Measurements from ENCODE around the gene DOCK7.
"Not testable (repeated sequence)": the region's sequence is repeated elsewhere in the genome, so short reads cannot be mapped to it uniquely, and the experiment has no call there.

The DOCK7 gene

DNA sequence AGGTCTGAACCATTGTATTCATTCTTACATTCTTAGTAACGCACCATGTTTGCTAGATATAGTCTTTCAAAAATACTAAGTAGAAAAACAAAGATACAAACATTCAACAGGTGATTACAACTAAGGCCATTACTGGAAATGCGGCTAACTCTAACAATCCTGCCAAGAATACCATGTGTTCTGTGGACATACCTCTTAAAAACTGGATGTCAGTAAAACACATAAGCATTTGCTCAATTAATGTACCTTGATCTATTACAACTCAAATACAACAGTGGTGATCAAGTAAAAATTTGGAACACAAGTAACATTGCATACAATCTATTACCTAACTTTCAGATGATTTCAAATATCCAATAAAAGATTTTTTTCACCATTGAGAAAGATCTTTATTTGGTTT lies 75.4 kb downstream of the DOCK7 start:
- DNase-seq (ENCODE audit: low read depth) = no peak

- DNase-seq (ENCODE audit: low read depth) = not testable (repeated sequence)
Measured at GRCh38 chr1:62610588-62610987, 77.6 kb downstream of the DOCK7 start.

- DNase-seq (ENCODE audit: low read depth) = no peak
Measured at GRCh38 chr1:62608905-62609304, 79.3 kb downstream of the DOCK7 start.

DNA sequence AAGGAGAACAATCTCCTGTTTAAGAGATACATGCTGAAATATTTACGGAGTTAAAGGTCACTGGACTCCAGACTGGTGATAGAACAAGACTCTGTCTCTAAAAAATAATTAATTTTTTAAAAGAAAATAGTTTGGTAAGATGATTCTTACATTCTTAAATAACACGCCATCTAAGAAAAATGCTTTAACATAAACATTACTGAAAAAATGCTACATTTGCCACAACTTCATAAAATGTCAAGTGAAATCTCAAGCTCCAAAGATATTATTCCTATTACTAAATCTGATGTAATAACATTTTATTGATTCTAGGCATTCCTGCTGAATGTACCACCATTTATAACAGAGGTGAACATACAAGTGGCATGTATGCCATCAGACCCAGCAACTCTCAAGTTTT lies 86.7 kb downstream of the DOCK7 start:
- no peak for DNase-seq (ENCODE audit: low read depth)

DNA sequence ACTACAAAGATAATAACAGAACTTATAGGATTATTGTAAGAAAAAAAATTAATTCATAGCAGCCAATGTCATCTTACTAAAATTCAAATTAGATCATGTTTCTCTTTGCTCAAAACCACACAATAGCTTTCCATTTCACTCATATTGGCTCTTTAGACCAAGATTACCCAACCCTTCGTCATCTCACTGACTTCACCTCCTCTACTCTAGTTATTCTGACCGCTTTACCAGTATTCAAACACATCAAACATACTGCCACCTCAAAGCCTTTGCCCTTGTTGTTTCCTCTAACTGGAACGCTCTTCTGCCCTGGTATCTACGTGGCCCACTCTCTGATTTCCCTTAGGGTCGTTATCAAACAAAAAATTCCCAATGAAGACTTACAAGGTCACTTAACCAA lies 89.1 kb downstream of the DOCK7 start:
- no peak for DNase-seq (ENCODE audit: low read depth)

DNA sequence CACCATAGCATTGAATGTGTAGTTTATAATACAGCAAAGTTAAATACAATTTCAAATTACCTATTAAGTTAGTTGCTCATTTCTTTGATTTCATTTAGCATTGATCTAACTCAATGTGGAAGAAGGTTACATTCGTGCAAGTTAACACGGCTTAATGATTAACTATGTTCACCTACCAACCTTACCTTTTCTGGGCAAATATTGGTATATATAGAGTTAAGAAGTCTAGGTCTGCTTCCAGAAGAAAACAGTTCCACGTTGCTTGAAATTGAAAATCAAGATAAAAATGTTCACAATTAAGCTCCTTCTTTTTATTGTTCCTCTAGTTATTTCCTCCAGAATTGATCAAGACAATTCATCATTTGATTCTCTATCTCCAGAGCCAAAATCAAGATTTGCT lies 90.9 kb downstream of the DOCK7 start, which contains the start of gene ANGPTL3:
TSS of gene ANGPTL3 (plus strand) at position 240 of the 400 bp plus-strand sequence. CDS start at position 287, 47 bp downstream.
- DNase-seq (ENCODE audit: low read depth) = no peak

DNA sequence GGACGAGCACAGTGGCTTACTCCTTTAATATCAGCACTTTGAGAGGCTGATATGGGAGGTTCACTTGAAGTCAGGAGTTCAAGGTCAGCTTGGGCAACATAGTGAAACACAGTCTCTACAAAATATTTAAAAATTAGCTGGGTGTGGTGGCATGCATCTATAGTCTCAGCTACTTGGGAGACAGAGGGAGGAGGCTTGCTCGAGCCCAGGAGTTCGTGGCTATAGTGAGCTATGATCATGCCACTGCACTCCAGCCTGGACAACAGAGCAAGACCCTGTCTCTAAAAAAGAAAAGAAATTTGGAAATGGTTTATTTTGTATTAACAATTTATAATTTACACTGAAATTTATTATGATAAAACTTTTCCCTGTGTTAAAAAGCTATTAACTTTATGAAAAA lies 92.5 kb downstream of the DOCK7 start:
- DNase-seq (ENCODE audit: low read depth) = no peak

GRCh38 chr1:62593825-62594394 lies 94.3 kb downstream of the DOCK7 start:
- DNase-seq (ENCODE audit: low read depth) = no peak

DNA sequence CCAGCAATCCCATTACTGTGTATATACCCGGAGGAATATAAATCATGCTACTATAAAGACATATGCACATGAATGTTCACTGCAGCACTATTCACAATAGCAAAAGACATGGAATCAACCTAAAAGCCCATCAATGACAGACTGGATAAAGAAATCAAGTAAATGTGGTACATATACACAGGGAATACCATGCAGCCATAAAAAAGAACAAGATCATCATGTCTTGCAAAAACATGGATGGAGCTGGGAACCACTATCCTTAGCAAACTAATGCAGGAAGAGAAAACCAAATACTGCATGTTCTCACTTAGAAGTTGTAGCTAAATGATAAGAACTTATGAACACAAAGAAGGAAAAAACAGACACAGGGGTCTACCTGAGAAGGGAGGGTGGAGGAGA lies 97.2 kb downstream of the DOCK7 start:
- DNase-seq (ENCODE audit: low read depth) = no peak

GRCh38 chr1:62590255-62590969 lies 97.8 kb downstream of the DOCK7 start:
- DNase-seq (ENCODE audit: low read depth) = no peak

- no peak for DNase-seq (ENCODE audit: low read depth)
Measured at GRCh38 chr1:62589321-62589720, 98.9 kb downstream of the DOCK7 start.

- DNase-seq (ENCODE audit: low read depth) = no peak
Measured at GRCh38 chr1:62588000-62588399, 100.2 kb downstream of the DOCK7 start.

GRCh38 chr1:62585469-62586155 lies 102.6 kb downstream of the DOCK7 start:
- no peak for DNase-seq (ENCODE audit: low read depth)

- no peak for DNase-seq (ENCODE audit: low read depth)
Measured at GRCh38 chr1:62573675-62574074, 114.5 kb downstream of the DOCK7 start.

DNA sequence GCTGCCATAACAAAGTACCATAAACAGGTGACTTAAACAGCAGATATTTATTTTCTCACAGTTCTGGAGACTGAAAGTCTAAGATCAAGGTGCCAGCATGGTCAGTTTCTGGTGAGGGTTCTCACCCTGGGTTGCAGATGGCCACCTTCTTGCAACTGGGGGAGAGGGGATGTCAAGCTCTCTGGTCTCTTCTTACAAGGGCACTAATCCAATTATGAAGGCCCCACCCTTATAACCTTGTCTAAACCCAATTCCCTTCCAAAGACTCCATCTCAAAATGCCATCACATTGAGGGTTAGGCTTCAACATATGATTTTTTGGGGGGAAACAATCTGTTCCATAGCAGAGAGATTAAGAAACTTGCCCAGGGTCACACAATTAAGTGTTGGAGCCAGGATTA lies 115.7 kb downstream of the DOCK7 start:
- no peak for DNase-seq (ENCODE audit: low read depth)

GRCh38 chr1:62571517-62571916 lies 116.7 kb downstream of the DOCK7 start:
- DNase-seq (ENCODE audit: low read depth) = not testable (repeated sequence)

- DNase-seq (ENCODE audit: low read depth) = not testable (repeated sequence)
Measured at GRCh38 chr1:62567926-62568325, 120.3 kb downstream of the DOCK7 start.

GRCh38 chr1:62567182-62567581 lies 121.0 kb downstream of the DOCK7 start:
- not testable (repeated sequence) for DNase-seq (ENCODE audit: low read depth)

GRCh38 chr1:62561306-62561705 lies 126.9 kb downstream of the DOCK7 start:
- no peak for DNase-seq (ENCODE audit: low read depth)

DNA sequence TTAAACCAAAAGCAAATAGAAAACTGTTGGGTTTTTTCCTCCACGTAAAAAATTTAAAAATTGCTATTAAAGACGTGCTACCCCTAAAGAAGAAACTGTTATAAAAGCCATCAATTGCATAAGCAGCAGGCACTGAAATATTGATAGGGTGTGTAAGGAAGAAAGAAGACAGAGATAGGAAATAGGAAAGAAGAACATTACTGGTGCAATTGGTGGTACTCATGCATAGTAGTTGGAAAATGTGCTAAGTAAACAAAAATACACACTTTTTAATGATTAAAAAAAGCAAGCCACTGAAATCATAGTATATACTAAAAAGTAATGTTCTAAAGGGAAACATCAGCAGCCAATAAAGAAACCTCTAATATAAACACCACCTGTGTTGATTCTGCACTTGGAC lies 143.6 kb downstream of the DOCK7 start:
- no peak for DNase-seq (ENCODE audit: low read depth)

DNA sequence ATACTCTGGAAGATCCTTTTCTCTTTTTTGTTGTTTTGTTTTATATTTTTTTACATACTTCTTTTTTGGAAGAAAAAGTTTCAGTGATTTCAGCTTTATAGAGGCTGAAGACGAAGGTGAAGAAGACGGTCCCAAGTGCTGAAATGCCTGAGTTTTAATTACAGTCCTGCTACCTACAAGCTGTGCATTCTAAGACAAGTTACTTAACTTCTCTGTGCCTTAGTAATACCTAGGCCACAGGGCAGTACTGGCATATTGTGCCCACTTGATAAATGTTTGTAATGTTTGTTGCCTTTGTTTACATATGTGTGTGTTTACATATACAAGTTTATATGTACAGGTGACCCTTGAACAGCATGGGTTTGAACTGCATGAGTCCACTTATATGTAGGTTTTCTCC lies 147.1 kb downstream of the DOCK7 start:
- DNase-seq (ENCODE audit: low read depth) = no peak

DNA sequence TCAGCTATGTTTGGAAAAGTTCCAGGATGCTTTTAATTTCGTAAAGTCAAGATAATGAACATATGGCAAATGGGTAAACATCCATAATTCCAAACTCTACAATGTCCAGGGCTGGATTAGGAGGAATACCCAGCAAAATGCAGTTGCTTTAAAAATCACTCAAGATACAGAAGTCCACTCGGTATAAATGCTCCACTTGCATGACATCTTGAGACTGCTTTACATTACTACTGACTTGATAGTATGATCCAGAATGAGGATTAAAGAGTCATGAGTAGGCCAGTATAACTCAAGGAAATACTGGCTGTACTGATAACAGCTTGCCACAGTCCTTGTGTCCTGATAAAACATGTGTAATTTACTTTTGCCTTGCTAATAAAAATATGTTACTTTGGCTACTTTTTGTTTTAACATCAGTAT lies 149.1 kb downstream of the DOCK7 start:
- no peak for DNase-seq (ENCODE audit: low read depth)

- no peak for DNase-seq (ENCODE audit: low read depth)
Measured at GRCh38 chr1:62536865-62537264, 151.3 kb downstream of the DOCK7 start.
